GM23338 (cell line): ENCODE results near the gene RNH1. TPM values are rescaled to one million over a fixed set of nuclear protein-coding genes. Genes with fewer than 3 reads are reported as not detected.

Experiments used
- ATAC-seq: fragments of 200-7000 bp; cut with Tn5 transposase; 3 replicates; pipeline ENCODE4 v1.9.1; 2020
- DNase-seq: peaks from one replicate; pipeline ENCODE4 v3.0.0-alpha.2; 2015; ENCODE audit warnings: low spot score
- H2AFZ ChIP-seq: fragments of 200-600 bp; sonication (generic); 2 replicates; pipeline ENCODE4 v1.8.0; 2016; ENCODE audit warnings: antibody characterized with exemption, mild to moderate bottlenecking, moderate library complexity
- H3F3A ChIP-seq: fragments of 200-600 bp; sonication (generic); replicated peaks from 2 replicates; pipeline ENCODE4 v1.8.0; 2017; ENCODE audit warnings: antibody characterized with exemption, mixed run types, low read depth
- H3K27ac ChIP-seq: fragments of 200-600 bp; sonication (generic); 2 replicates; pipeline ENCODE4 v1.6.1; 2016; ENCODE audit warnings: low read depth
- H3K27me3 ChIP-seq: fragments of 200-600 bp; sonication (generic); 2 replicates; pipeline ENCODE4 v1.8.0; 2016; ENCODE audit warnings: mild to moderate bottlenecking, mixed run types, moderate library complexity; ENCODE audit not compliant: insufficient read depth
- H3K36me3 ChIP-seq: fragments of 200-600 bp; sonication (generic); 2 replicates; pipeline ENCODE4 v1.8.0; 2016; ENCODE audit warnings: mild to moderate bottlenecking; ENCODE audit not compliant: insufficient read depth
- H3K4me1 ChIP-seq: fragments of 200-600 bp; sonication (generic); 2 replicates; pipeline ENCODE4 v1.8.0; 2016; ENCODE audit warnings: mild to moderate bottlenecking, moderate library complexity; ENCODE audit not compliant: insufficient read depth
- H3K4me2 ChIP-seq: fragments of 200-600 bp; sonication (generic); 2 replicates; pipeline ENCODE4 v1.7.1; 2017; ENCODE audit warnings: mixed run types
- H3K4me3 ChIP-seq: fragments of 200-600 bp; sonication (generic); 2 replicates; pipeline ENCODE4 v1.6.1; 2016; ENCODE audit warnings: mixed run types
- H3K79me2 ChIP-seq: fragments of 200-600 bp; sonication (generic); replicated peaks from 2 replicates; pipeline ENCODE4 v1.8.0; 2017; ENCODE audit warnings: mild to moderate bottlenecking; ENCODE audit not compliant: insufficient read depth
- H3K9me2 ChIP-seq: fragments of 200-600 bp; sonication (generic); 2 replicates; pipeline ENCODE4 v1.8.0; 2017; ENCODE audit not compliant: insufficient read depth
- H4K20me1 ChIP-seq: fragments of 200-600 bp; sonication (generic); replicated peaks from 2 replicates; pipeline ENCODE4 v1.8.0; 2017; ENCODE audit warnings: mild to moderate bottlenecking; ENCODE audit not compliant: insufficient read depth
- H3K27ac Mint-ChIP-seq: 2 replicates; pipeline ENCODE4 v1.8.0; 2020; ENCODE audit warnings: inconsistent platforms, mild to moderate bottlenecking, moderate library complexity, mixed read lengths
- H3K27me3 Mint-ChIP-seq: 3 replicates; pipeline ENCODE4 v1.8.0; 2022; ENCODE audit warnings: low read depth, mild to moderate bottlenecking, moderate library complexity, mixed read lengths, inconsistent platforms; ENCODE audit not compliant: insufficient read depth, poor library complexity
- H3K36me3 Mint-ChIP-seq: 3 replicates; pipeline ENCODE4 v1.8.0; 2021; ENCODE audit warnings: low read depth, mild to moderate bottlenecking, inconsistent platforms, moderate library complexity, mixed read lengths
- H3K4me1 Mint-ChIP-seq: 3 replicates; pipeline ENCODE4 v1.8.0; 2020; ENCODE audit warnings: mild to moderate bottlenecking, inconsistent platforms, mixed read lengths
- H3K4me3 Mint-ChIP-seq: 3 replicates; pipeline ENCODE4 v1.8.0; 2021; ENCODE audit warnings: moderate library complexity, mild to moderate bottlenecking, inconsistent platforms, mixed read lengths
- H3K9me3 Mint-ChIP-seq: 3 replicates; pipeline ENCODE4 v1.8.0; 2020; ENCODE audit warnings: moderate library complexity, mild to moderate bottlenecking, inconsistent platforms, mixed read lengths
- CREB1 ChIP-seq: fragments of 250-450 bp; sonication (Bioruptor Pico); IDR thresholded peaks from 2 replicates; pipeline ENCODE4 v1.5.0; 2020; ENCODE audit warnings: low read depth, mild to moderate bottlenecking, moderate library complexity
- CTCF ChIP-seq, 2 experiments: fragments of 200-600 bp in 1 of 2; sonication (generic) in 1 of 2; conservative IDR thresholded peaks; 2 replicates each; pipeline versions ENCODE4 v1.5.1 to v1.6.1; 2016 to 2017; ENCODE audit warnings: antibody characterized with exemption in 2 of 2, low read depth in 2 of 2, mild to moderate bottlenecking in 2 of 2, moderate library complexity in 1 of 2
- ETS1 ChIP-seq: IDR thresholded peaks from 2 replicates; pipeline ENCODE4 v1.6.1; 2016; ENCODE audit warnings: antibody characterized with exemption
- EZH2 ChIP-seq: fragments of 200-600 bp; sonication (generic); IDR thresholded peaks from one replicate; pipeline ENCODE4 v1.8.0; 2017; ENCODE audit warnings: antibody characterized with exemption, mild to moderate bottlenecking, low read depth; ENCODE audit not compliant: unreplicated experiment
- EZH2phosphoT487 ChIP-seq: fragments of 200-600 bp; sonication (generic); IDR thresholded peaks from one replicate; pipeline ENCODE4 v1.8.1; 2018; ENCODE audit warnings: antibody characterized with exemption; ENCODE audit not compliant: unreplicated experiment
- JUNB ChIP-seq: IDR thresholded peaks from one replicate; pipeline ENCODE4 v1.6.1; 2016; ENCODE audit warnings: antibody characterized with exemption; ENCODE audit not compliant: unreplicated experiment
- NANOG ChIP-seq: IDR thresholded peaks from 2 replicates; pipeline ENCODE4 v1.6.1; 2016; ENCODE audit warnings: antibody characterized with exemption, borderline replicate concordance
- POLR2AphosphoS5 ChIP-seq: IDR thresholded peaks from 2 replicates; pipeline ENCODE4 v1.6.1; 2016; ENCODE audit warnings: antibody characterized with exemption, low read depth
- REST ChIP-seq: IDR thresholded peaks from one replicate; pipeline ENCODE4 v1.6.1; 2018; ENCODE audit warnings: antibody characterized with exemption; ENCODE audit not compliant: unreplicated experiment
- STAT1 ChIP-seq: IDR thresholded peaks from one replicate; pipeline ENCODE4 v1.6.1; 2016; ENCODE audit warnings: antibody characterized with exemption; ENCODE audit not compliant: unreplicated experiment
- ZNF114 ChIP-seq: fragments of 250-450 bp; sonication (Bioruptor Pico); IDR thresholded peaks from 2 replicates; pipeline ENCODE4 v1.5.0; 2020; ENCODE audit warnings: mild to moderate bottlenecking, moderate library complexity
- ZNF331 ChIP-seq: fragments of 250-450 bp; sonication (Bioruptor Pico); IDR thresholded peaks from 2 replicates; pipeline ENCODE4 v1.5.0; 2020; ENCODE audit warnings: low read depth, mild to moderate bottlenecking, moderate library complexity
- ZNF462 ChIP-seq: fragments of 250-450 bp; sonication (Bioruptor Pico); IDR thresholded peaks from 2 replicates; pipeline ENCODE4 v1.5.0; 2020; ENCODE audit warnings: mild to moderate bottlenecking, moderate library complexity
- polyA plus RNA-seq: library from polyadenylated mRNA; unstranded; fragments of >200 nt; fragmentation: Nextera tagmentation; extraction: Ambion mirVana; gene quantifications from 2 replicates; pipeline ENCODE4 v1.2.1, GENCODE V29; 2016
- total RNA-seq: library from RNA; depleted of rRNA; stranded (reverse); fragments of >200 nt; shearing (Covaris generic); gene quantifications from 2 replicates; pipeline ENCODE4 v1.2.3, GENCODE V29; 2014

Gene RNH1
- total and polyA plus RNA-seq, 2 experiments from 2014 or later = 33.3 to 56.3 TPM

- peaks cover 7% of the 10 kb centered on the region; the same call in 1 of the 2 replicates for H4K20me1 ChIP-seq
- H3K9me2 ChIP-seq = no peaks in the 10 kb centered on the region
- H3K27ac Mint-ChIP-seq = no peak overlapping the region
- TF ChIP-seq JUNB (no peak), NANOG (no peak), EZH2 (no peak), CTCF (conservative IDR thresholded peaks at IDR 0.05; ENCODE audit: low read depth in 2 of 2) (no peak), STAT1 (no peak), ZNF114 (CRISPR knock-in tag) (no peak), REST (no peak), ZNF331 (no peak), ETS1 (no peak), CREB1 (CRISPR knock-in tag) (no peak), ZNF462 (CRISPR knock-in tag) (no peak), POLR2AphosphoS5 (no peak), EZH2phosphoT487 (no peak)
- H3K9me3 Mint-ChIP-seq = no peaks in the 10 kb centered on the region; the same call in 2 of the 3 replicates
- no peak overlapping the region for H2AFZ ChIP-seq
- peaks cover 19% of the 10 kb centered on the region for H3F3A ChIP-seq
- ATAC-seq (no peak), DNase-seq (no peak)
- no peak overlapping the region for H3K27ac ChIP-seq
- peaks cover 8% of the 10 kb centered on the region; the same call in 1 of the 2 replicates for H3K27me3 ChIP-seq
- H3K36me3 ChIP-seq = no peaks in the 10 kb centered on the region
- H3K4me1 Mint-ChIP-seq = peaks cover 13% of the 10 kb centered on the region
- H3K4me3 ChIP-seq = no peak overlapping the region
- peaks cover 11% of the 10 kb centered on the region for H3K27me3 Mint-ChIP-seq
- no peak overlapping the region for H3K4me3 Mint-ChIP-seq
- peaks cover 11% of the 10 kb centered on the region for H3K79me2 ChIP-seq
- no peak overlapping the region for H3K4me2 ChIP-seq
- peaks cover 16% of the 10 kb centered on the region for H3K36me3 Mint-ChIP-seq
- H3K4me1 ChIP-seq = peaks cover 9% of the 10 kb centered on the region; the same call in 1 of the 2 replicates
These were observed 1.9 kb upstream of the RNH1 start for GRCh38 chr11:508956-509355.
